ENCODE data around the gene FGD4. TPM values are rescaled to one million over a fixed set of nuclear protein-coding genes. Genes with fewer than 3 reads are reported as not detected.

FGD4 gene
- total RNA-seq, 1 donor from 2014 or later, result 1.7 TPM

GRCh38 chr12:32679920-32680237 is 280.5 kb downstream of the FGD4 start:
- Mint-ChIP-seq H3K4me1 (ENCODE audit: low read depth) (peaks cover 25% of the 10 kb centered on the region), H3K27ac (peak overlapping the region; percentile 80), H3K27me3 (ENCODE audit: low read depth) (no peaks in the 10 kb centered on the region), H3K9me3 (no peaks in the 10 kb centered on the region), H3K36me3 (ENCODE audit: low read depth) (peaks cover 24% of the 10 kb centered on the region), H3K4me3 (ENCODE audit: low read depth) (peak overlapping the region; percentile 93)
- no peak for DNase-seq (ENCODE audit: low spot score)
- intact Hi-C loops (cut with micrococcal nuclease), result loop anchor here (1.0 to 10.0 kb wide), 5 partner anchors 27 to 1342 kb away; partner anchors contain the start of genes ALG10, AMN1, ETFBKMT and YARS2

GRCh38 chr12:32680787-32681186 is 281.4 kb downstream of the FGD4 start:
- intact Hi-C loops (cut with micrococcal nuclease), result no loop called here
- no peak for DNase-seq (ENCODE audit: low spot score)
- Mint-ChIP-seq H3K4me3 (ENCODE audit: low read depth) (peak overlapping the region; percentile 93), H3K9me3 (no peaks in the 10 kb centered on the region), H3K27me3 (ENCODE audit: low read depth) (no peaks in the 10 kb centered on the region), H3K27ac (peak overlapping the region; percentile 80), H3K4me1 (ENCODE audit: low read depth) (peaks cover 27% of the 10 kb centered on the region), H3K36me3 (ENCODE audit: low read depth) (peaks cover 33% of the 10 kb centered on the region)

- H3K27ac Mint-ChIP-seq, result no peak overlapping the region
- H3K9me3 Mint-ChIP-seq, result no peaks in the 10 kb centered on the region
- H3K4me1 Mint-ChIP-seq (ENCODE audit: low read depth), result peaks cover 28% of the 10 kb centered on the region
- H3K27me3 Mint-ChIP-seq (ENCODE audit: low read depth), result no peaks in the 10 kb centered on the region
- peak overlapping the region; percentile 10 for H3K4me3 Mint-ChIP-seq (ENCODE audit: low read depth)
- DNase-seq (ENCODE audit: low spot score), result no peak
- peaks cover 36% of the 10 kb centered on the region for H3K36me3 Mint-ChIP-seq (ENCODE audit: low read depth)
- intact Hi-C loops (cut with micrococcal nuclease), result no loop called here
Measured at GRCh38 chr12:32681272-32681671, 281.9 kb downstream of the FGD4 start.

- no peak for DNase-seq (ENCODE audit: low spot score)
- Mint-ChIP-seq H3K27ac (no peak overlapping the region), H3K36me3 (ENCODE audit: low read depth) (peaks cover 65% of the 10 kb centered on the region), H3K4me1 (ENCODE audit: low read depth) (peaks cover 32% of the 10 kb centered on the region), H3K27me3 (ENCODE audit: low read depth) (no peaks in the 10 kb centered on the region), H3K9me3 (no peaks in the 10 kb centered on the region), H3K4me3 (ENCODE audit: low read depth) (no peak overlapping the region)
- intact Hi-C loops (cut with micrococcal nuclease), result no loop called here
Measured at GRCh38 chr12:32686340-32686739, 287.0 kb downstream of the FGD4 start.

GRCh38 chr12:32688786-32689185 is 289.4 kb downstream of the FGD4 start:
- intact Hi-C loops (cut with micrococcal nuclease), result no loop called here
- no peak for DNase-seq (ENCODE audit: low spot score)
- no peak overlapping the region for H3K4me3 Mint-ChIP-seq (ENCODE audit: low read depth)
- peaks cover 64% of the 10 kb centered on the region for H3K36me3 Mint-ChIP-seq (ENCODE audit: low read depth)
- H3K27me3 Mint-ChIP-seq (ENCODE audit: low read depth), result no peaks in the 10 kb centered on the region
- H3K27ac Mint-ChIP-seq, result peak overlapping the region; percentile 6
- no peaks in the 10 kb centered on the region for H3K9me3 Mint-ChIP-seq
- H3K4me1 Mint-ChIP-seq (ENCODE audit: low read depth), result peaks cover 45% of the 10 kb centered on the region

GRCh38 chr12:32690927-32691326 is 291.6 kb downstream of the FGD4 start:
- H3K4me3 Mint-ChIP-seq (ENCODE audit: low read depth), result no peak overlapping the region
- intact Hi-C loops (cut with micrococcal nuclease), result no loop called here
- H3K36me3 Mint-ChIP-seq (ENCODE audit: low read depth), result peaks cover 67% of the 10 kb centered on the region
- no peaks in the 10 kb centered on the region for H3K27me3 Mint-ChIP-seq (ENCODE audit: low read depth)
- no peak overlapping the region for H3K27ac Mint-ChIP-seq
- peaks cover 15% of the 10 kb centered on the region for H3K9me3 Mint-ChIP-seq
- no peak for DNase-seq (ENCODE audit: low spot score)
- H3K4me1 Mint-ChIP-seq (ENCODE audit: low read depth), result peaks cover 49% of the 10 kb centered on the region

- H3K27me3 Mint-ChIP-seq (ENCODE audit: low read depth), result no peaks in the 10 kb centered on the region
- peaks cover 16% of the 10 kb centered on the region for H3K9me3 Mint-ChIP-seq
- H3K4me1 Mint-ChIP-seq (ENCODE audit: low read depth), result peaks cover 51% of the 10 kb centered on the region
- intact Hi-C loops (cut with micrococcal nuclease), result loop anchor here (2.0 kb wide), 1 partner anchor 14 kb away; no protein-coding TSS in a partner anchor
- H3K36me3 Mint-ChIP-seq (ENCODE audit: low read depth), result peaks cover 60% of the 10 kb centered on the region
- no peak for DNase-seq (ENCODE audit: low spot score)
- H3K4me3 Mint-ChIP-seq (ENCODE audit: low read depth), result no peak overlapping the region
- peak overlapping the region; percentile 68 for H3K27ac Mint-ChIP-seq
Measured at GRCh38 chr12:32692358-32692757, 293.0 kb downstream of the FGD4 start.

GRCh38 chr12:32693036-32693435 is 293.7 kb downstream of the FGD4 start:
- H3K36me3 Mint-ChIP-seq (ENCODE audit: low read depth), result peaks cover 61% of the 10 kb centered on the region
- intact Hi-C loops (cut with micrococcal nuclease), result loop anchor here (2.0 kb wide), 1 partner anchor 14 kb away; no protein-coding TSS in a partner anchor
- H3K4me1 Mint-ChIP-seq (ENCODE audit: low read depth), result peaks cover 51% of the 10 kb centered on the region
- peaks cover 16% of the 10 kb centered on the region for H3K9me3 Mint-ChIP-seq
- H3K4me3 Mint-ChIP-seq (ENCODE audit: low read depth), result no peak overlapping the region
- H3K27me3 Mint-ChIP-seq (ENCODE audit: low read depth), result no peaks in the 10 kb centered on the region
- no peak for DNase-seq (ENCODE audit: low spot score)
- peak overlapping the region; percentile 60 for H3K27ac Mint-ChIP-seq

Measured in activated T-helper 2 cell treated with anti-CD3 and anti-CD28 coated beads, Interferon-gamma antibody, Interleukin-2, Interleukin-4, amounts not matched to agents 10 μg/mL and 5 μg/mL and 100 μg/mL, durations not matched to agents 14 hours and 24 hours and 36 hours (primary cell).